ENCODE measurements around the gene ZNF714. TPM values are rescaled to one million over a fixed set of nuclear protein-coding genes. Genes with fewer than 3 reads are reported as not detected.
A peak's percentile ranks its signal among the peaks of the same experiment; 100 is the strongest.

Gene ZNF714
- total RNA-seq: 7.3 TPM
- long read RNA-seq, full-length matches to known transcripts: 1 of 8 reads
- long read RNA-seq, partial matches to known transcripts: 2 of 8 reads
- long read RNA-seq, other reads (novel, unspliced or antisense): 5 of 8 reads

- peak; percentile 85 for DNase-seq
- TF ChIP-seq CTCF (IDR thresholded peaks at IDR 0.05): no peak
- intact Hi-C loops (cut with DNase I): no loop called here
- H3K9me3 ChIP-seq: no peaks in the 10 kb centered on the region
- H3K36me3 ChIP-seq: peaks cover 2% of the 10 kb centered on the region
- no peaks in the 10 kb centered on the region for H3K27me3 ChIP-seq (ENCODE audit: low read depth)
- H3K4me1 ChIP-seq: no peaks in the 10 kb centered on the region
- peak within 1 kb of the TSS; percentile 65 for H3K27ac ChIP-seq
- peak within 1 kb of the TSS; percentile 65 for H3K4me3 ChIP-seq
- peak; percentile 97 to 99 for ATAC-seq
These were observed at the start of gene ZNF714 for GRCh38 chr19:21082011-21082975. Gene ZNF714, plus strand, starts transcription at chr19:21082203. Its CDS starts 16,066 bp downstream, at chr19:21098269.

- H3K4me1 ChIP-seq: no peaks in the 10 kb centered on the region
- no peak for TF ChIP-seq CTCF (IDR thresholded peaks at IDR 0.05)
- H3K27ac ChIP-seq: no peak overlapping the region
- intact Hi-C loops (cut with DNase I): no loop called here
- no peak overlapping the region for H3K4me3 ChIP-seq
- no peaks in the 10 kb centered on the region for H3K27me3 ChIP-seq (ENCODE audit: low read depth)
- peaks cover 20% of the 10 kb centered on the region for H3K36me3 ChIP-seq
- ATAC-seq (no peak), DNase-seq (no peak)
- H3K9me3 ChIP-seq: peaks cover 58% of the 10 kb centered on the region
These were observed 37.0 kb upstream of the ZNF714 start for GRCh38 chr19:21045028-21045427.

GRCh38 chr19:21046489-21046888 lies 35.5 kb upstream of the ZNF714 start:
- peaks cover 58% of the 10 kb centered on the region for H3K9me3 ChIP-seq
- DNase-seq: no peak
- intact Hi-C loops (cut with DNase I): no loop called here
- no peak overlapping the region for H3K27ac ChIP-seq
- no peaks in the 10 kb centered on the region for H3K4me1 ChIP-seq
- ATAC-seq: no peak
- no peaks in the 10 kb centered on the region for H3K27me3 ChIP-seq (ENCODE audit: low read depth)
- TF ChIP-seq CTCF (IDR thresholded peaks at IDR 0.05): no peak
- H3K36me3 ChIP-seq: peaks cover 16% of the 10 kb centered on the region
- H3K4me3 ChIP-seq: no peak overlapping the region

- H3K27ac ChIP-seq: no peak overlapping the region
- no peak for ATAC-seq
- no peak overlapping the region for H3K4me3 ChIP-seq
- peaks cover 6% of the 10 kb centered on the region for H3K36me3 ChIP-seq
- H3K4me1 ChIP-seq: no peaks in the 10 kb centered on the region
- TF ChIP-seq CTCF (IDR thresholded peaks at IDR 0.05): no peak
- H3K9me3 ChIP-seq: peaks cover 47% of the 10 kb centered on the region
- intact Hi-C loops (cut with DNase I): no loop called here
- no peak for DNase-seq
- no peaks in the 10 kb centered on the region for H3K27me3 ChIP-seq (ENCODE audit: low read depth)
These were observed 34.3 kb upstream of the ZNF714 start for GRCh38 chr19:21047716-21048115.

- Histone ChIP-seq H3K9me3 (peaks cover 38% of the 10 kb centered on the region), H3K36me3 (peaks cover 35% of the 10 kb centered on the region)
- intact Hi-C loops (cut with DNase I): no loop called here
These were observed 29.1 kb upstream of the ZNF714 start for GRCh38 chr19:21052902-21053301.

More at GRCh38 chr19:21052902-21053301, 29.1 kb upstream of the ZNF714 start:
- DNase-seq (no peak), ATAC-seq (no peak)
- Histone ChIP-seq H3K4me3 (no peak overlapping the region), H3K4me1 (no peaks in the 10 kb centered on the region), H3K27ac (no peak overlapping the region), H3K27me3 (ENCODE audit: low read depth) (no peaks in the 10 kb centered on the region)
- no peak for TF ChIP-seq CTCF (IDR thresholded peaks at IDR 0.05)

Measured in lower lobe of right lung (tissue), 2 donors.